Tibial artery (tissue), 4 donors: Measurements from ENCODE around the gene ACTA1.

ENCODE experiments used
- DNase-seq, 2 donors: peaks; one replicate each; pipeline ENCODE4 v3.0.0-alpha.2; 2019
- H3K27ac ChIP-seq, 2 donors: fragments of 200-600 bp; sonication (generic) in 1 of 2; 1 replicate in 1 of 2; 2 replicates in 1 of 2; pipeline ENCODE4 v1.5.1; 2018 to 2019; ENCODE audit warnings: mild to moderate bottlenecking in 1 of 2
- H3K27me3 ChIP-seq, 2 donors: fragments of 200-600 bp; sonication (generic) in 1 of 2; one replicate each; pipeline versions ENCODE4 v1.5.1 to v1.6.0; 2016 to 2019
- H3K36me3 ChIP-seq, 3 donors: fragments of 200-600 bp; sonication (generic) in 2 of 3; one replicate each; pipeline ENCODE4 v1.5.1; 2016 to 2019; ENCODE audit warnings: mild to moderate bottlenecking in 2 of 3
- H3K4me1 ChIP-seq, 4 donors: fragments of 200-600 bp; sonication (generic) in 2 of 4; 1 replicate in 3 of 4; 2 replicates in 1 of 4; pipeline ENCODE4 v1.5.1; 2016 to 2019
- H3K4me3 ChIP-seq, 2 donors: fragments of 200-600 bp; sonication (generic) in 1 of 2; 1 replicate in 1 of 2; 2 replicates in 1 of 2; pipeline ENCODE4 v1.5.1; 2018 to 2019; ENCODE audit warnings: mild to moderate bottlenecking in 2 of 2
- H3K9me3 ChIP-seq, 3 donors: fragments of 200-600 bp; sonication (generic) in 1 of 3; one replicate each; pipeline ENCODE4 v1.5.1; 2016 to 2019
- CTCF ChIP-seq, 2 experiments: fragments of 200-600 bp in 1 of 2; fragments of 450-650 bp in 1 of 2; IDR thresholded peaks; one replicate each; pipeline ENCODE4 v1.5.1; 2017 to 2019; ENCODE audit warnings: antibody characterized with exemption in 2 of 2, mild to moderate bottlenecking in 1 of 2, moderate library complexity in 1 of 2
- intact Hi-C: fragments of 100-400 bp; cut with DNase I; formaldehyde crosslinking; loops from one replicate; pipeline ENCODE4 v1.15.0; 2023; ENCODE audit warnings: low total_unique reads

ACTA1 gene

GRCh38 chr1:229385853-229386456 is 47.9 kb downstream of the ACTA1 start:
- peaks cover 0 to 4% (median 0%) of the 10 kb centered on the region in 3 donors for H3K9me3 ChIP-seq
- no peak overlapping the region for H3K4me3 ChIP-seq
- TF ChIP-seq CTCF (IDR thresholded peaks at IDR 0.05) = no peak
- no peak overlapping the region for H3K27ac ChIP-seq
- no peaks in the 10 kb centered on the region for H3K36me3 ChIP-seq
- H3K27me3 ChIP-seq = peaks cover 0 to 32% of the 10 kb centered on the region in 2 donors
- DNase-seq = peak in 1 of 2 donors; percentile 31
- intact Hi-C loops = no loop called here
- H3K4me1 ChIP-seq = no peaks in the 10 kb centered on the region

- TF ChIP-seq CTCF (IDR thresholded peaks at IDR 0.05) = no peak
- Histone ChIP-seq H3K4me3 (no peak overlapping the region), H3K27ac (no peak overlapping the region), H3K9me3 (no peaks in the 10 kb centered on the region), H3K36me3 (no peaks in the 10 kb centered on the region), H3K27me3 (peaks cover 0 to 31% of the 10 kb centered on the region in 2 donors), H3K4me1 (no peaks in the 10 kb centered on the region)
- intact Hi-C loops = no loop called here
- no peak for DNase-seq
Observed at GRCh38 chr1:229384822-229385221, 49.1 kb downstream of the ACTA1 start.

- H3K36me3 ChIP-seq = no peaks in the 10 kb centered on the region
- no peak overlapping the region for H3K4me3 ChIP-seq
- no peak for TF ChIP-seq CTCF (IDR thresholded peaks at IDR 0.05)
- H3K27ac ChIP-seq = no peak overlapping the region
- intact Hi-C loops = no loop called here
- peaks cover 0 to 31% of the 10 kb centered on the region in 2 donors for H3K27me3 ChIP-seq
- DNase-seq = peak in 1 of 2 donors; percentile 3
- H3K9me3 ChIP-seq = no peaks in the 10 kb centered on the region
- H3K4me1 ChIP-seq = no peaks in the 10 kb centered on the region
Observed at GRCh38 chr1:229383961-229384360, 49.9 kb downstream of the ACTA1 start.

GRCh38 chr1:229383188-229383587 is 50.7 kb downstream of the ACTA1 start:
- H3K36me3 ChIP-seq = no peaks in the 10 kb centered on the region
- peak in 1 of 2 donors; percentile 2 for DNase-seq
- no peaks in the 10 kb centered on the region for H3K4me1 ChIP-seq
- no peak overlapping the region for H3K27ac ChIP-seq
- peaks cover 0 to 31% of the 10 kb centered on the region in 2 donors for H3K27me3 ChIP-seq
- H3K4me3 ChIP-seq = no peak overlapping the region
- intact Hi-C loops = no loop called here
- no peak for TF ChIP-seq CTCF (IDR thresholded peaks at IDR 0.05)
- no peaks in the 10 kb centered on the region for H3K9me3 ChIP-seq
